GM20431 (cell line): ENCODE data around the gene CLK2.
"Not testable (repeated sequence)": the region's sequence is repeated elsewhere in the genome, so short reads cannot be mapped to it uniquely, and the experiment has no call there.

ENCODE experiments used
- in situ Hi-C: fragments of 300-500 bp; cut with MseI, MboI; formaldehyde crosslinking; loops from one replicate; pipeline ENCODE4 v1.15.0; 2020; ENCODE audit warnings: low sequenced_read_pairs; ENCODE audit not compliant: unreplicated experiment

Gene CLK2

GRCh38 chr1:155297384-155297783 is 24.1 kb upstream of the CLK2 start:
- in situ Hi-C loops: no loop called here

DNA sequence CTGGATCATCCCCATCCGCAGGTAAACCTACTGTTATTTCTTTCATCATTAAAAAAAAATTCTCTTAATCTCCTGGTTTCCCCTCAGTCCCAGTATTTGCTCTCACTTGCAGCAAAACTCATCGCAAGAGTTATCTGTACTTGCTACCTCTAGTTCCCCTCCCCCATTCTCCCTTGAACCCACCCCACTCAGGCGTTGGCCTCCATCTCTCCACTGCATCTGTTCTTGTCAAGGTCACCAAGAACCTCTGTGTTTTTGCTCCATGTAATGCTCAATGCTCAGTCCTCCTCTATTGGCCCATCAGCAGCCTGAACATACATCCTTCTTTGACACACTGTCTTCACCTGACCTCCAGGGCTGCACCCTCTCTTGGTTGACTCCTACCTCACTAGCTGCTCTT is 23.4 kb upstream of the CLK2 start:
- in situ Hi-C loops: no loop called here

DNA sequence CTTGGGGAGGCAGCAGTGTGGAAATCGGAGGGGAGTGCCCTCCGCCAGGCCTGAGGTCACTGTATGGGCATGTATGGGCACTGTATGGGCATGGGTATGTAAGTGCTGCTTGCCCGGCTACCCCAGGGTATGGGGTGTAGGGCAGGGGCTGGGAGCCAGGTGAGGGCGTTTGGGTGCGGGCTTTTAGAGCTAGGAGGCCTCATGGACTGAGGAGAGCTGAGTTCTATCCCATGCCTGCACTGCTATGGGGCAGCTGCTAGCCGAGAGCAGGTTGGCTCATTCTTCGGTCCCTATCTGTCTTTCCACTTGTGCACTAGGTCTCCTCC is 22.6 kb upstream of the CLK2 start:
- in situ Hi-C loops: no loop called here

GRCh38 chr1:155295183-155295941 is 22.1 kb upstream of the CLK2 start:
- in situ Hi-C loops: no loop called here

- in situ Hi-C loops: no loop called here
Observed at GRCh38 chr1:155294520-155295182, 21.3 kb upstream of the CLK2 start.

GRCh38 chr1:155293086-155293749 is 19.9 kb upstream of the CLK2 start:
- in situ Hi-C loops: no loop called here

DNA sequence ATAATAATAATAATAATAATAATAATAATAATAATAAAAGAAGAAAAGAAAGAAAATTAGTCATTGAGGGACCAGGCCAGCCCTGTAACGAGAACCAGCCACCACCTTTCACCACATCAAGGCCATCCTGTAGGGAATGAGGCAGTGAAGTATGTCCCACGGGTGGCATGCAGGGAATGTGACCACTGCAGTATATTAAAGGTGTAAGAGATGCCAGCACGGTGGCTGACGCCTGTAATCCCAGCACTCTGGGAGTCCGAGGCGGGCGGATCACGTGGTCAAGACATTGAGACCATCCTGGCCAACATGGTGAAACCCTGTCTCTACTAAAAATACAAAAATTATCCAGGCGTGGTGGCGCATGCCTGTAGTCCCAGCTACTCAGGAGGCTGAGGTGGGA is 17.7 kb upstream of the CLK2 start:
- in situ Hi-C loops: not testable (repeated sequence)

- in situ Hi-C loops: no loop called here
Observed at GRCh38 chr1:155287987-155288543, 14.8 kb upstream of the CLK2 start.

GRCh38 chr1:155286544-155286943 is 13.2 kb upstream of the CLK2 start:
- in situ Hi-C loops: no loop called here

DNA sequence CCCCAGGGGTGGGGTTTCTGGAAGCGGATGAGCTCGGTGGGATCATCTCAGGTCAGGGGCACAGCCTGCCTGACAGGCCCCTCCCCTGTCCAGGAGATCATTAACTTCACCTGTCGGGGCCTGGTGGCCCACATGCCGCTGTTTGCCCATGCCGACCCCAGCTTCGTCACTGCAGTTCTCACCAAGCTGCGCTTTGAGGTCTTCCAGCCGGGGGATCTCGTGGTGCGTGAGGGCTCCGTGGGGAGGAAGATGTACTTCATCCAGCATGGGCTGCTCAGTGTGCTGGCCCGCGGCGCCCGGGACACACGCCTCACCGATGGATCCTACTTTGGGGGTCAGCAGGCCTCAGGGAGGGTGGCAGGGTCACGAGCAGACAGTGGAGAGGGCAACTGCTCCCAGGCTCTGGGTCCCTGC is 12.3 kb upstream of the CLK2 start:
- in situ Hi-C loops: no loop called here

DNA sequence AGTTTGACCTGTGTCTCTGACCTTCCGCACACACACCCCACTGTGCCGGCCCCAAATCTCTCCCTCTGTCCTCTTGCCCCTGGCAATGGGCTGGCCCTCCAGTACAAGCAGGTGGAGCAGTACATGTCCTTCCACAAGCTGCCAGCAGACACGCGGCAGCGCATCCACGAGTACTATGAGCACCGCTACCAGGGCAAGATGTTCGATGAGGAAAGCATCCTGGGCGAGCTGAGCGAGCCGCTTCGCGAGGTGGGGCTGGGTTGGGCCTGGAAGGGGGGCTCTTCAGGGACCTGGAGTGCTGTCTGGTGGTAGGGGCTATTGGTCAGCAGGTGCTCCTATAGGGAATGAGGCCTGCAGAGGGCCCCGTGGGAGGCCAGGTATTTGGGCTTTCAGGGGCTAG is 11.8 kb upstream of the CLK2 start:
- in situ Hi-C loops: no loop called here

DNA sequence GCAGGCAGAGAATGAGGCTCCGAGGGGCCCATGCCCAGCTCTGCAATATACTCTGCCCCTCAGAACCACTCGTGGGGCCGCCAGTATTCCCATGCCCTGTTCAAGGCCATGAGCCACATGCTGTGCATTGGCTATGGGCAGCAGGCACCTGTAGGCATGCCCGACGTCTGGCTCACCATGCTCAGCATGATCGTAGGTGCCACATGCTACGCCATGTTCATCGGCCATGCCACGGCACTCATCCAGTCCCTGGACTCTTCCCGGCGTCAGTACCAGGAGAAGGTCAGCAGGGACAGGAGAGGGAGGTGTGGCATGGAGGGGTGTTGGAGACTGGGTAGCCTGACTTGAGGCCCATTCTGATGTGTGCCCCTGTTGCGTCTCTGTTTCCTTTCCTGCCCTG is 11.2 kb upstream of the CLK2 start:
- in situ Hi-C loops: no loop called here

GRCh38 chr1:155282488-155283091 is 9.3 kb upstream of the CLK2 start:
- in situ Hi-C loops: no loop called here

DNA sequence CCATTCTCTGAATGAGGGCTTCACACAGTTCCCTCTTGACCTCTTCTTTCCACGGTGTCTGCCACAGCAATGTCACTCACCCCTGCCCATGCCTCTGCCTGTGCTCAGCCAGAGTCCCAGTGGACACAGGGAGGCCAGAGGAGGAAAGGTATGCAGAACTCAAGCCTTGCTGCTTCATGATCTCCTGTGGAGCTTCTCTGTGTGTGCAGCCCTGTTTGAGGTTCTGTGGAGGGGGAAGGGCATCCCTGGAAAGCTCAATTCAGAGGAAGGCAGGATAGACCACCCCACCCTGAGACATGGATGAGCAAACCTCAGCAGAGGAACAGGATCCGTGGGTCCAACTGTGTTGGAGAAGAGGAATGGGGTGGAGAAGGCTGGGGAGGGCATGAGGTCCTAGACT is 6.0 kb upstream of the CLK2 start:
- in situ Hi-C loops: no loop called here

- in situ Hi-C loops: no loop called here
Observed at GRCh38 chr1:155278689-155279160, 5.4 kb upstream of the CLK2 start.

- in situ Hi-C loops: no loop called here
Observed at GRCh38 chr1:155277902-155278688, 4.8 kb upstream of the CLK2 start.

- in situ Hi-C loops: no loop called here
Observed at GRCh38 chr1:155277070-155277901, 4.0 kb upstream of the CLK2 start, which contains the start of gene HCN3. Gene HCN3, plus strand, starts transcription at chr1:155277463. Its CDS starts 128 bp downstream, at chr1:155277591.

DNA sequence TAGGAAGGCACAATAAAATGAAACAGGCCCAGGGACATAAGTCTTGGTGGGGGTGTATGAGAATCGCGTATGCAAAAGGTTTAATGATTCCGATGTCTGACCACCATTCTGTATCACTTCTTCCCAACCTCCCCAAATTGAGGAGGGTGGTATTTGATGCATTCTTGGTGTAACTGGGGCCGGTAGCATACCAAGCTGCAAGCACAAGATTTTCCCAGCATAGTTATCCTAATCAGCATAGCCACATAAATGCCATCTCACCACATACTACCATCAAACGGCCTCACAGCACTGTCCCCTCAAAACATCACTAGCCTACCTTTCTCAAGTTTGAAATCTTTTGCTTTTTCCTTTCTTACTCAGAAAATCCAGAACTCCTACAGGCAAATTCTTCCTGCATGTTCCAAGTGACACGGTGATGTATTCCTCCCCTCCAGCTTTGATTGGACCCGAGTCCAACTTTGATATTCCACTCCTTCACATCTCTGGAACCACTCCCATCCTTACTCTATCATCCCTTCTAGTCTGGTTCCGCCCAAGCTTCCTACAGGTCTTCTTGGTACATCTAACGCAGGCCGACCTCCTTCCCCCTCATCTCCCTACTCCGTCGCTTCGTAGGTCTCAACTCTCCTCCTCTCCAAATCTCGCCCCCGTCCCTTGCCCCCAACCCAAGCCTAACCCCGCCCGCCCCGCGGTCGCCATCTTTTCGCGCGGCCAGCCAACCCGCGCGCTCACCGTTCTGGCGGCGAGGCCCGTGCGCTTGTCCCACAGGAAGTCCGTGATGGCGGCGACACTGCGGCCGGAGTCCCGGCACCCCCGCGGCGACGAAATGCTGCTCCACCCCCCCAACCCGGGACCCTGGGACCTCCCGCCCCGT is 600 bp downstream of the CLK2 start:
- in situ Hi-C loops: no loop called here
